WI38 (cell line): Measurements from ENCODE around the gene SCN4B.

Experiments used
- H3K4me3 ChIP-seq: 2 replicates; pipeline ENCODE4 v1.5.1; 2011; ENCODE audit warnings: low read depth, mild to moderate bottlenecking, control low read depth, low read length
- TF ChIP-seq, protein P1 (sequence below): IDR thresholded peaks from 2 replicates; pipeline ENCODE4 v1.5.1; 2012; ENCODE audit warnings: low read depth, mild to moderate bottlenecking, control low read depth, low read length

Gene SCN4B

DNA sequence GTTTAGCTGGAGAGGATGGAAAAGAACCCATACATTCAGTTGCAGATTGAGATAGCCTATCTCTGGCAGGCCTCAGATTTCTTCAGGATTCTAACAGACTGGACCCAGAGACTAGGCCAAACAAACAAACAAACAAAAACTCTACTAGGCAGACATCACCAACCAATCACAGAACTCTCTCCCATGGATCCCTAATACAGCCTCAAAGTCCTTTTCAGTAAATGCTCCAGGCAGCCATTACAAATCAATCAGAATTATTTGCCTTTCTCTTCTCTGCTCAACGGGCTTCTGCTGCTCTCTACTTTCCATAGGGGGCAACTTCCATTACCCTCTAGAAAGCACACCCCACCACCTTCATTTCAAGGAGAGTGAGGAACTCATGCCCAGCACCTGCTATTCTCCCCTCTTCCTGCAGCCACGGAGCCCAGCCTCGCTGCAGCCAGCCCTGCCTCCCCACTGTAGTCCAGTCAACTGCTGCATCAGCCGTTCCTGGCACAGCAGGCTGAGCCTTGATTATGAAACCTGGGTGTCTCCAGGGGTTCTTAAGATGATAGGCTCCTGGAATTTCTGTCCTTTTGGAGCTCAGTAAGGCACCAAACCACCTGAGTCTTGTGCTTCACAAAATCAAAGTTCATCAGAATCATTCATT, 46.8 kb downstream of the SCN4B start:
- TF ChIP-seq, protein P1, sequence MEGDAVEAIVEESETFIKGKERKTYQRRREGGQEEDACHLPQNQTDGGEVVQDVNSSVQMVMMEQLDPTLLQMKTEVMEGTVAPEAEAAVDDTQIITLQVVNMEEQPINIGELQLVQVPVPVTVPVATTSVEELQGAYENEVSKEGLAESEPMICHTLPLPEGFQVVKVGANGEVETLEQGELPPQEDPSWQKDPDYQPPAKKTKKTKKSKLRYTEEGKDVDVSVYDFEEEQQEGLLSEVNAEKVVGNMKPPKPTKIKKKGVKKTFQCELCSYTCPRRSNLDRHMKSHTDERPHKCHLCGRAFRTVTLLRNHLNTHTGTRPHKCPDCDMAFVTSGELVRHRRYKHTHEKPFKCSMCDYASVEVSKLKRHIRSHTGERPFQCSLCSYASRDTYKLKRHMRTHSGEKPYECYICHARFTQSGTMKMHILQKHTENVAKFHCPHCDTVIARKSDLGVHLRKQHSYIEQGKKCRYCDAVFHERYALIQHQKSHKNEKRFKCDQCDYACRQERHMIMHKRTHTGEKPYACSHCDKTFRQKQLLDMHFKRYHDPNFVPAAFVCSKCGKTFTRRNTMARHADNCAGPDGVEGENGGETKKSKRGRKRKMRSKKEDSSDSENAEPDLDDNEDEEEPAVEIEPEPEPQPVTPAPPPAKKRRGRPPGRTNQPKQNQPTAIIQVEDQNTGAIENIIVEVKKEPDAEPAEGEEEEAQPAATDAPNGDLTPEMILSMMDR, result no peak
- no peak overlapping the region for H3K4me3 ChIP-seq

DNA sequence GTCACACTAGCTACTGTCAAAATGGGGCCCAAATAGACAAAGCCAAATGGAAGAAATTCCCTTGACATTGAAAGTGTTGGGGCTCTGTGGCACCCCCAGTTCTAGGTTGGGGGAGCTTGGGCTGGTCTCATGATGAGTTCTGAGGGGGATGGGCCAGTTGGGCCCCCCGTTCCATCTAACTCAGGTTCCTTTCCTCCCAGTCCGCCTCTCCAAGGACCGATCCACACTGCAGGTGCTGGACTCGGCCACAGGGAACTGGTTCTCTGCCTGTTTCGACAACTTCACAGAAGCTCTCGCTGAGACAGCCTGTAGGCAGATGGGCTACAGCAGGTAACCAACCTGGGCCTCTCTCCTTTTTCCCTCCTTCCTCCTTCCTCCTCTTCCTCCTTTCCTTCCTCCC, 48.1 kb downstream of the SCN4B start:
- no peak overlapping the region for H3K4me3 ChIP-seq
- TF ChIP-seq, protein P1, result no peak

DNA sequence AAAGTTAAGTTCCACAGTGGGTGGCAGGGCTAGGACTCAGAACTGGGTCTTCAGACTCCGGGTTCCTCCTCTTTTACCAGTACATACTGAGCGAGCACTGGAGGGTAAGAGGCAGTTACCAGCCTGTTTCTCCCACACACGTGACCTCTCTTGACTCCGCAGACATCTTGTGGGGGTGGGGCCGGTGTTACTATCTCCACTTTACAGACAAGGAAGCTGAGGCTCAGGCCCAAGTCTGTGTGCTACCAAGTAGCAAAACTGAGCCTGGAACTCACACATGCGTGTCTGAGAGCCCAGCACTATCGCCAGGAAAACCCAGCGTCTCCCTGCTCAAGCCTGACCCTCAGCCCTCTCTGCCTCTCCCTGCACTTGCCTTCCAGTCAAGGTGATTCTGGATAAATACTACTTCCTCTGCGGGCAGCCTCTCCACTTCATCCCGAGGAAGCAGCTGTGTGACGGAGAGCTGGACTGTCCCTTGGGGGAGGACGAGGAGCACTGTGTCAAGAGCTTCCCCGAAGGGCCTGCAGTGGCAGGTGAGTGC, 49.8 kb downstream of the SCN4B start:
- TF ChIP-seq, protein P1, result no peak
- no peak overlapping the region for H3K4me3 ChIP-seq

DNA sequence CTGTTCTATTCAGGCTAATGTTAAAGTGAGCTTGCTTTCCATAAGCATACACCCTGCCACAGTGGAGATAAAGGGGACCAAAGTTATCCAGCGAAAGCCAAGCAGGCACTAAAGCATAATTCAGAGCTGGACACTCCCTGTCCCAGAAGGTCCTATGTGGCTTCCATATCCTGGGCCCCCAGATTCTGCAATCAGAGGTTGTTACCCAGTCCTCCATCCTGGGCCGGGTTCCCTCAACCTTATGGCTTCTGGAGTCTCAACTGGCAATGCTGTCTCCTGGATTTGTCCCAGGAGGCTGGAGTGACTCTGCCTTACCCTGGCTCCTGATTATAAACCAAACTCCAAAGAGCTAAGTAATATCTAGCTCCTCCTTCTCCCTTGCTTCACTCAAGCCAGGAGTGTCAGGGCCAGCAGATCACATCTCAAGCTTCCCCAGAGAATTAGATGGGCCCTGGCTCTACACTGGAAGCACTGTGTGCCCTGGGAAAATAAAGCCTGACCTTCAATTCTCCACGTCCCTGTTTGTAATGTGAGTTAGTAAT, 51.9 kb downstream of the SCN4B start:
- TF ChIP-seq, protein P1, result no peak

DNA sequence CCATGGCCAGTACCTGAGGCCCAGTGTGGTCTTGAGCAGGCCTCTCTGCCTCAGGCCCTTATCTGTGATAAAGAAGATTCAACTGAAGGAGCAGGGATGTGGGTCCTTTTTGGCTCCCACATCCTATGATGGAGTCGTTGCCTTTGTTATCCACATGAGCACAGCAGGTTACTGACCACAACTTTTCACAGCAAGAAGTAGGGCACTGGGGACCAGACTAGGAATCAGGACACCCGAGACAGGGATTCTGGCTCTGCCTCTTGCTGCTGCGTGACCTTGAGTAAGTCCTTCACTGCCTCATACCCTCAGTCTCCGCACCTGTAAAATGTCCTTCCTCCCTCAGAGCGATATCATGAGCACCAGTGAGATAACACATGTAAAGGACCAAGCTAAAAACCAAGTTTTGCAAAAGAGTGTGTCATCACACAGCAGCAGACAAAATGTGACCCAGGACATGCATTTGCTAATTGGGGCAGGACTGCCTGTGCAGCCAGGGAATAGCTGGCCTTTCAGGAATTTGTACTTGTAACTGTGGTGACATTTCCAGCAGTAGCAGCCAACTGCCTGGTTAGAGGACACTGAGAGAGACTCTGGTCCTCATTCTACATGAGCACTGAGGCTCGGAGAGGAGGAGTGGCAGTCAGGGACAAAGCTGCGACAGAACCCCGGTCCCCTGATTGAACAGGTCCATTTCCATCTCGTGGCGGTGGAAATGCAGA, 52.6 kb downstream of the SCN4B start:
- H3K4me3 ChIP-seq, result no peak overlapping the region
- TF ChIP-seq, protein P1, result no peak

More for the DNA sequence above, 51.9 kb downstream of the SCN4B start:
- no peak overlapping the region for H3K4me3 ChIP-seq

DNA sequence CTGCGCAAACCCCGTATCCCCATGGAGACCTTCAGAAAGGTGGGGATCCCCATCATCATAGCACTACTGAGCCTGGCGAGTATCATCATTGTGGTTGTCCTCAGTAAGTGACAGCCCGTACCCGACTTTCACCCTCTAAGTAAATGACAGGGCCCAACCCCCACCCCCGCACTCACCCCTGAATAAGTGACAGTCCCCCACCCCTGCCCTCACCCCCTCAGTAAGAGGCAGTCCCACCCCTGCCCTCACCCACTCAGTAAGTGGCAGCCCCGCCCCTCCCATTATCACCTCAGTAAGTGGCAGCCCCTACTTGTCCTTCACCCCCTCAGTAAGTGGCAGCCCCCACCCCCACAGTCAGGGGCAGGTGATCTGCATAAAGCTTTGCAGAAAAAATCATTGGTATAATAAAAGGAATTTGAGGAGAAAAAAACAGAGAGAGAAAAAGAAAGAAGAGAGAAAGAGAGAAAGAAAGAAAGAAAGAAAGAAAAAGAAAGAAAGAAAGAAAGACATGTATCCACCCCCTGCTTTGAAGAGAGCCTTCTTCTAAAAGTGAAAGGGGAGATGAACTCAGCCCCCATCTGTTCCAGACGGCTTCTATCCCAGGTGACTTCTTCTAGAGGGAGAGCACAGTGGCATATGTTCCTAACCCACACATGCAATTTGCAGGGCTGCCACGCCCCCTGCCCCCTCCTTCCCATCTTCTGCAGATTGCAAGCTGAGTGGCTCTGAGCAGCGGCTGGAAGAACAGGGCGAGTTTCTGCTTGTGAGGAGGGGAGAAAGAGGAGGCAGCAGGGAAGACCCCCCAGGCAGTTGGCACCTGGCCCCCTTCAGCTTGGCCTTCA, 53.4 kb downstream of the SCN4B start:
- H3K4me3 ChIP-seq, result no peak overlapping the region
- TF ChIP-seq, protein P1, result no peak
